Measurements from ENCODE around the gene LYZL1. TPM values are rescaled to one million over a fixed set of nuclear protein-coding genes. Genes with fewer than 3 reads are reported as not detected.

LYZL1 gene
- polyA plus RNA-seq, 1 of the 3 experiments (the other 2 are of a cell fraction): not detected

DNA sequence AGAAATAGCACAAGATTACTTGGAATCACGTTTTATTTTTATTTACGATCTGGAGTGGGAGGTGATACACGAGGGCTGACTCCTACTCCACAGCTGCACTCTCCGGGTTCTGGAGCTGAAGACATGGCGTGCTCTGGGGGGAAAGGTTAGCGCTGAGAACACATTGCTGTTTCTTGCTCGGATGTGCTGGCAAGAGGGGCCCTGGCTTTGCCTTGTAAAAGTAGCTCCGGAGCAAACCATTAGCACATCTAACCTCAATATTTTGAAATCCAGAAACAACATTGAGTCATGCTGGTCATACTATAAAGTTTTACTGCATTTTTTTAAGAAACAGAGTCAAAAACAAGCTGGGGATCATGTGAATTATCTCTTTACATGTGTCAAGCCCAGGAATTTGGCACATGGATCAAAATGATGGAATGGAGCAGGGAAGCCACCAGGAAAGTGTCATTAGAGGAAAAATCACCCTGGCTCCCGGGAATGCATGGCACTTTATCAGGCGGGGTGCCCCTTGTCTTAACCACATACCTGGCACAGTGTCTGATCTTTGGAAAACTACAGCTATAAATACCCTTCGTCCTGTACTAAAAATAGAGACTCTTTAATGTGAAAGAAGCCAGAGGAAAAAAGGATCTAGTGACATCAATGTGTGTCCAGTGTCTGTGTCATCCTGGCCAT, 31.6 kb upstream of the LYZL1 start:
- Histone ChIP-seq H3K79me2 (ENCODE audit: insufficient read depth) (no peaks in the 10 kb centered on the region), H3K27ac (ENCODE audit: low read depth in 2 of 2, low read length in 1 of 2) (peak overlapping the region in 1 of 2 experiments; percentile 93; a peak in 2 of 4 replicates), H2AFZ (ENCODE audit: low read depth) (no peak overlapping the region), H3K36me3 (replicated peaks in 1 of 2; ENCODE audit: control insufficient read depth in 1 of 2, insufficient read depth in 2 of 2, low read length in 1 of 2) (no peaks in the 10 kb centered on the region), H3K4me2 (no peak overlapping the region), H3K4me3 (ENCODE audit: low read depth in 2 of 2, low read length in 1 of 2) (no peak overlapping the region), H3K9ac (no peak overlapping the region), H4K20me1 (ENCODE audit: insufficient read depth) (no peaks in the 10 kb centered on the region), H3F3A (replicated peaks; ENCODE audit: insufficient read depth) (peaks cover 9% of the 10 kb centered on the region), H3K4me1 (ENCODE audit: control insufficient read depth in 1 of 2, insufficient read depth in 2 of 2, low read depth in 1 of 2, low read length in 1 of 2) (peaks cover 27 to 46% of the 10 kb centered on the region in 2 experiments), H3K27me3 (ENCODE audit: insufficient read depth) (peaks cover 5% of the 10 kb centered on the region; the same call in 1 of the 2 replicates), H3K9me3 (no peaks in the 10 kb centered on the region), H3K9me2 (no peaks in the 10 kb centered on the region)
- DNase-seq: no peak
- 53% methylated on average over 11 of the region's 11 CpGs for WGBS (ENCODE audit: low lambda C conversion rate)
- TF ChIP-seq FOXJ3 (CRISPR knock-in tag; IDR thresholded peaks at IDR 0.05) (no peak), PBX3 (IDR thresholded peaks at IDR 0.05) (peak; percentile 38; the same call in 1 of the 2 replicates)
- ChIA-PET CTCF (interaction anchor here (1.5 to 7.3 kb wide), 3 partner anchors 46 to 593 kb away, joined by 4 to 45 read pairs (median 9); no protein-coding TSS in a partner anchor), POLR2A (no interaction called here)

DNA sequence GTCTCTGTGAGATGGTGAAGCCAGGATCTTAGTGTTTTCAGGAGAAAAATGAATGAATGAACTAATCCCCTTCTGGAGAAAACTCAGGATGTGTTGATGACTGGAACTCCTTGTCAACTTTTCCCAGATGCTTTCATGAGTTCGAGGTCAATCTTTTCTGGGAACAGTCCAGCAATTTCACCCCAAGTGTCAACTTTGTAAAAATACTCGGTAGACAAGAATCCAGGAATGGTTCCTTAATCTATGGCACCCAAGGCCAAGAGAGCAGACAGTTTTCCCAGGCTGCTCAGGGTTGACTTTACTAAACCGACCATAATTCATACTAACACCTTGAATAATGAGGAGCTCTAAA, 31.1 kb upstream of the LYZL1 start:
- no peaks in the 10 kb centered on the region for H4K20me1 ChIP-seq (ENCODE audit: insufficient read depth)
- H2AFZ ChIP-seq (ENCODE audit: low read depth): no peak overlapping the region
- ChIA-PET POLR2A (no interaction called here), CTCF (interaction anchor here (1.5 to 7.3 kb wide), 3 partner anchors 46 to 594 kb away, joined by 4 to 45 read pairs (median 9); no protein-coding TSS in a partner anchor)
- H3K4me2 ChIP-seq: no peak overlapping the region
- H3K79me2 ChIP-seq (ENCODE audit: insufficient read depth): no peaks in the 10 kb centered on the region
- H3K9me3 ChIP-seq: no peaks in the 10 kb centered on the region
- H3F3A ChIP-seq (replicated peaks; ENCODE audit: insufficient read depth): peaks cover 9% of the 10 kb centered on the region
- H3K27me3 ChIP-seq (ENCODE audit: insufficient read depth): peaks cover 5% of the 10 kb centered on the region; the same call in 1 of the 2 replicates
- H3K36me3 ChIP-seq (replicated peaks in 1 of 2; ENCODE audit: control insufficient read depth in 1 of 2, insufficient read depth in 2 of 2, low read length in 1 of 2): no peaks in the 10 kb centered on the region
- DNase-seq: no peak
- WGBS (ENCODE audit: low lambda C conversion rate): 55% methylated on average over 3 of the region's 3 CpGs
- no peak for TF ChIP-seq GABPA (IDR thresholded peaks at IDR 0.05; ENCODE audit: low read depth)
- no peak for TF ChIP-seq CHD2 (IDR thresholded peaks at IDR 0.05; ENCODE audit: low read length, partially characterized antibody)
- no peak for TF ChIP-seq POLR2AphosphoS5 (IDR thresholded peaks at IDR 0.05; ENCODE audit: low read depth, low read length)
- no peak for TF ChIP-seq FOXM1 (IDR thresholded peaks at IDR 0.05; ENCODE audit: low read depth)
- TF ChIP-seq GATA2 (CRISPR knock-in tag; IDR thresholded peaks at IDR 0.05): no peak
- no peak for TF ChIP-seq NRF1 (IDR thresholded peaks at IDR 0.05; ENCODE audit: low read depth, low read length)
- no peak for TF ChIP-seq SIN3A (IDR thresholded peaks at IDR 0.05; ENCODE audit: borderline replicate concordance, low read depth, low read length)
- no peak for TF ChIP-seq TAF1 (IDR thresholded peaks at IDR 0.05; ENCODE audit: borderline replicate concordance, low read depth, low read length)
- TF ChIP-seq RFX5 (IDR thresholded peaks at IDR 0.05; ENCODE audit: low read length): no peak
- H3K4me1 ChIP-seq (ENCODE audit: control insufficient read depth in 1 of 2, insufficient read depth in 2 of 2, low read depth in 1 of 2, low read length in 1 of 2): peaks cover 27 to 44% of the 10 kb centered on the region in 2 experiments
- peak overlapping the region in 1 of 2 experiments; percentile 93; a peak in 2 of 4 replicates for H3K27ac ChIP-seq (ENCODE audit: low read depth in 2 of 2, low read length in 1 of 2)
- H3K9ac ChIP-seq: no peak overlapping the region
- H3K9me2 ChIP-seq: no peaks in the 10 kb centered on the region
- H3K4me3 ChIP-seq (ENCODE audit: low read depth in 2 of 2, low read length in 1 of 2): no peak overlapping the region

Data from SK-N-SH (cell line).